ENCODE measurements around the gene TEX44. TPM values are rescaled to one million over a fixed set of nuclear protein-coding genes. Genes with fewer than 3 reads are reported as not detected.
"Not testable (repeated sequence)": the region's sequence is repeated elsewhere in the genome, so short reads cannot be mapped to it uniquely, and the experiment has no call there.

The TEX44 gene
- total and polyA plus RNA-seq, 7 experiments from 2014 or later: not detected

GRCh38 chr2:231578655-231579054, 14.0 kb upstream of the TEX44 start:
- ATAC-seq; H3K4me3 ChIP-seq (ENCODE audit: low read length); POLR2A ChIA-PET; H3K27ac ChIP-seq (ENCODE audit: low read depth, low read length); intact Hi-C loops (cut with micrococcal nuclease); H3K4me3 Mint-ChIP-seq; CTCF ChIA-PET; H3K36me3 Mint-ChIP-seq; H3K27me3 ChIP-seq (ENCODE audit: control insufficient read depth in 2 of 2, insufficient read depth in 2 of 2, low read length in 2 of 2); H3K36me3 ChIP-seq (ENCODE audit: control insufficient read depth in 2 of 3, insufficient read depth in 3 of 3, low read length in 3 of 3); DNase-seq; H3K4me1 Mint-ChIP-seq; H3K27ac Mint-ChIP-seq; H3K4me1 ChIP-seq (ENCODE audit: control insufficient read depth in 2 of 2, insufficient read depth in 2 of 2, low read length in 2 of 2); H3K9me3 Mint-ChIP-seq; H3K9me3 ChIP-seq (ENCODE audit: control insufficient read depth in 2 of 3, low read length in 3 of 3): not testable (repeated sequence)
- peaks cover 0 to 11% (median 4%) of the 10 kb centered on the region in 5 donors for H3K27me3 Mint-ChIP-seq

GRCh38 chr2:231579560-231579959, 13.1 kb upstream of the TEX44 start:
- peak overlapping the region in 1 of 10 donors; percentile 0 for H3K4me3 Mint-ChIP-seq
- no peaks in the 10 kb centered on the region for H3K36me3 ChIP-seq (ENCODE audit: control insufficient read depth in 2 of 3, insufficient read depth in 3 of 3, low read length in 3 of 3)
- H3K4me3 ChIP-seq (ENCODE audit: low read length): no peak overlapping the region
- H3K9me3 ChIP-seq (ENCODE audit: control insufficient read depth in 2 of 3, low read length in 3 of 3): no peaks in the 10 kb centered on the region
- intact Hi-C loops (cut with micrococcal nuclease): no loop called here
- H3K27ac Mint-ChIP-seq: no peak overlapping the region
- CTCF ChIA-PET: no interaction called here
- H3K9me3 Mint-ChIP-seq: peaks cover 0 to 10% (median 2%) of the 10 kb centered on the region in 11 donors
- no peak for DNase-seq
- H3K27ac ChIP-seq (ENCODE audit: low read depth, low read length): no peak overlapping the region
- no peak for ATAC-seq
- peaks cover 0 to 8% (median 0%) of the 10 kb centered on the region in 7 donors for H3K4me1 Mint-ChIP-seq
- peaks cover 0 to 2% (median 0%) of the 10 kb centered on the region in 5 donors for H3K36me3 Mint-ChIP-seq
- peaks cover 0 to 13% (median 4%) of the 10 kb centered on the region in 5 donors for H3K27me3 Mint-ChIP-seq
- no peaks in the 10 kb centered on the region for H3K27me3 ChIP-seq (ENCODE audit: control insufficient read depth in 2 of 2, insufficient read depth in 2 of 2, low read length in 2 of 2)
- POLR2A ChIA-PET: no interaction called here
- no peaks in the 10 kb centered on the region for H3K4me1 ChIP-seq (ENCODE audit: control insufficient read depth in 2 of 2, insufficient read depth in 2 of 2, low read length in 2 of 2)

GRCh38 chr2:231581328-231581727, 11.3 kb upstream of the TEX44 start:
- peaks cover 0 to 4% (median 0%) of the 10 kb centered on the region in 7 donors for H3K4me1 Mint-ChIP-seq
- DNase-seq (no peak), ATAC-seq (no peak)
- Histone ChIP-seq H3K4me1 (ENCODE audit: control insufficient read depth in 2 of 2, insufficient read depth in 2 of 2, low read length in 2 of 2) (no peaks in the 10 kb centered on the region), H3K36me3 (ENCODE audit: control insufficient read depth in 2 of 3, insufficient read depth in 3 of 3, low read length in 3 of 3) (no peaks in the 10 kb centered on the region), H3K9me3 (ENCODE audit: control insufficient read depth in 2 of 3, low read length in 3 of 3) (no peaks in the 10 kb centered on the region), H3K4me3 (ENCODE audit: low read length) (no peak overlapping the region), H3K27ac (ENCODE audit: low read depth, low read length) (no peak overlapping the region), H3K27me3 (ENCODE audit: control insufficient read depth in 2 of 2, insufficient read depth in 2 of 2, low read length in 2 of 2) (no peaks in the 10 kb centered on the region)
- intact Hi-C loops (cut with micrococcal nuclease): no loop called here
- POLR2A ChIA-PET: no interaction called here
- no peak overlapping the region for H3K27ac Mint-ChIP-seq
- H3K9me3 Mint-ChIP-seq: peaks cover 0 to 10% (median 0%) of the 10 kb centered on the region in 11 donors
- H3K4me3 Mint-ChIP-seq: no peak overlapping the region
- H3K27me3 Mint-ChIP-seq: peaks cover 0 to 13% (median 4%) of the 10 kb centered on the region in 5 donors
- peaks cover 0 to 2% (median 0%) of the 10 kb centered on the region in 5 donors for H3K36me3 Mint-ChIP-seq
- CTCF ChIA-PET: no interaction called here

DNA sequence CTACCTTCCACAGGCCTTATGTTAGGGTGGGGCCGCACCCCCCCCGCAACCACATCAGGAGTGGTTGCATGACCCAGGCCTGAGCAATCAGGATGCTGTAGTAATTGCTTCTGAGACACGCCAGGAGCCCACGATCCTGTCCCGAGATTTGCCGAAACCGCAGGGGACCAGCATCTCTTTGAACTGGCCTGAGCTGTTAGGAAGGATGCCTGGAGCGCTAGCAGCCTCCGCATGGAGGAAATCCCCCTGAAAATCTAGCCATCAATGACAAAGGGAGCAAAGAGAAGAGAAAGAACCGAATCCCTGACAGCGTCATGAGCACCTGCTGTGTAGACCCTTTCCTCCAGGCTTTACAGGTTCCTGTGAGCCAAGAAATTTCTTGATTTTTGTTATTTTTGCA, 8.7 kb upstream of the TEX44 start:
- Mint-ChIP-seq H3K36me3 (peaks cover 0 to 2% (median 0%) of the 10 kb centered on the region in 5 donors), H3K27me3 (peaks cover 0 to 16% (median 0%) of the 10 kb centered on the region in 5 donors), H3K27ac (peak overlapping the region in 1 of 9 donors; percentile 31), H3K4me1 (peaks cover 0 to 3% (median 0%) of the 10 kb centered on the region in 7 donors), H3K9me3 (peaks cover 0 to 6% (median 0%) of the 10 kb centered on the region in 11 donors), H3K4me3 (no peak overlapping the region)
- intact Hi-C loops (cut with micrococcal nuclease): no loop called here
- ATAC-seq (no peak), DNase-seq (no peak)
- H3K4me3 ChIP-seq (ENCODE audit: low read length): no peak overlapping the region
- H3K36me3 ChIP-seq (ENCODE audit: control insufficient read depth in 2 of 3, insufficient read depth in 3 of 3, low read length in 3 of 3): no peaks in the 10 kb centered on the region
- CTCF ChIA-PET: no interaction called here
- no peaks in the 10 kb centered on the region for H3K9me3 ChIP-seq (ENCODE audit: control insufficient read depth in 2 of 3, low read length in 3 of 3)
- no peaks in the 10 kb centered on the region for H3K4me1 ChIP-seq (ENCODE audit: control insufficient read depth in 2 of 2, insufficient read depth in 2 of 2, low read length in 2 of 2)
- POLR2A ChIA-PET: no interaction called here
- no peaks in the 10 kb centered on the region for H3K27me3 ChIP-seq (ENCODE audit: control insufficient read depth in 2 of 2, insufficient read depth in 2 of 2, low read length in 2 of 2)
- H3K27ac ChIP-seq (ENCODE audit: low read depth, low read length): no peak overlapping the region

- DNase-seq; intact Hi-C loops (cut with micrococcal nuclease); H3K4me1 Mint-ChIP-seq; H3K9me3 Mint-ChIP-seq; H3K9me3 ChIP-seq (ENCODE audit: control insufficient read depth in 2 of 3, low read length in 3 of 3); H3K36me3 Mint-ChIP-seq; H3K4me3 Mint-ChIP-seq; POLR2A ChIA-PET; ATAC-seq; CTCF ChIA-PET; H3K27ac Mint-ChIP-seq; H3K27ac ChIP-seq (ENCODE audit: low read depth, low read length); H3K4me1 ChIP-seq (ENCODE audit: control insufficient read depth in 2 of 2, insufficient read depth in 2 of 2, low read length in 2 of 2); H3K4me3 ChIP-seq (ENCODE audit: low read length); H3K27me3 ChIP-seq (ENCODE audit: control insufficient read depth in 2 of 2, insufficient read depth in 2 of 2, low read length in 2 of 2); H3K36me3 ChIP-seq (ENCODE audit: control insufficient read depth in 2 of 3, insufficient read depth in 3 of 3, low read length in 3 of 3); H3K27me3 Mint-ChIP-seq: not testable (repeated sequence)
These were observed 4.9 kb upstream of the TEX44 start for GRCh38 chr2:231587744-231588143.

- Mint-ChIP-seq H3K27me3 (peaks cover 0 to 2% (median 0%) of the 10 kb centered on the region in 5 donors), H3K36me3 (no peaks in the 10 kb centered on the region), H3K27ac (no peak overlapping the region), H3K4me3 (no peak overlapping the region), H3K4me1 (no peaks in the 10 kb centered on the region), H3K9me3 (no peaks in the 10 kb centered on the region)
- H3K27ac ChIP-seq (ENCODE audit: low read depth, low read length): no peak overlapping the region
- H3K36me3 ChIP-seq (ENCODE audit: control insufficient read depth in 2 of 3, insufficient read depth in 3 of 3, low read length in 3 of 3): no peaks in the 10 kb centered on the region
- H3K9me3 ChIP-seq (ENCODE audit: control insufficient read depth in 2 of 3, low read length in 3 of 3): no peaks in the 10 kb centered on the region
- H3K27me3 ChIP-seq (ENCODE audit: control insufficient read depth in 2 of 2, insufficient read depth in 2 of 2, low read length in 2 of 2): no peaks in the 10 kb centered on the region
- ATAC-seq (no peak), DNase-seq (no peak)
- intact Hi-C loops (cut with micrococcal nuclease): no loop called here
- H3K4me3 ChIP-seq (ENCODE audit: low read length): no peak overlapping the region
- ChIA-PET POLR2A (no interaction called here), CTCF (no interaction called here)
- no peaks in the 10 kb centered on the region for H3K4me1 ChIP-seq (ENCODE audit: control insufficient read depth in 2 of 2, insufficient read depth in 2 of 2, low read length in 2 of 2)
These were observed 3.0 kb upstream of the TEX44 start for GRCh38 chr2:231589656-231590055.

- Mint-ChIP-seq H3K9me3 (no peaks in the 10 kb centered on the region), H3K36me3 (no peaks in the 10 kb centered on the region), H3K4me3 (no peak overlapping the region), H3K4me1 (no peaks in the 10 kb centered on the region), H3K27ac (no peak overlapping the region), H3K27me3 (peaks cover 0 to 2% (median 0%) of the 10 kb centered on the region in 5 donors)
- intact Hi-C loops (cut with micrococcal nuclease): no loop called here
- DNase-seq (no peak), ATAC-seq (no peak)
- H3K27me3 ChIP-seq (ENCODE audit: control insufficient read depth in 2 of 2, insufficient read depth in 2 of 2, low read length in 2 of 2): no peaks in the 10 kb centered on the region
- CTCF ChIA-PET: no interaction called here
- POLR2A ChIA-PET: no interaction called here
- no peaks in the 10 kb centered on the region for H3K36me3 ChIP-seq (ENCODE audit: control insufficient read depth in 2 of 3, insufficient read depth in 3 of 3, low read length in 3 of 3)
- H3K9me3 ChIP-seq (ENCODE audit: control insufficient read depth in 2 of 3, low read length in 3 of 3): no peaks in the 10 kb centered on the region
- no peak overlapping the region for H3K4me3 ChIP-seq (ENCODE audit: low read length)
- no peak overlapping the region for H3K27ac ChIP-seq (ENCODE audit: low read depth, low read length)
- no peaks in the 10 kb centered on the region for H3K4me1 ChIP-seq (ENCODE audit: control insufficient read depth in 2 of 2, insufficient read depth in 2 of 2, low read length in 2 of 2)
These were observed 2.0 kb upstream of the TEX44 start for GRCh38 chr2:231590614-231591013.

All from naive thymus-derived CD4-positive, alpha-beta T cell (primary cell).